Brain microvascular endothelial cell (primary cell): ENCODE results near the gene LHX6.

Source experiments
- DNase-seq: peaks from one replicate; pipeline ENCODE4 v3.0.0-alpha.2; 2020
- H3K27ac ChIP-seq: fragments of 250-450 bp; sonication (Bioruptor Pico); 2 replicates; pipeline ENCODE4 v1.5.1; 2020; ENCODE audit warnings: mild to moderate bottlenecking, moderate library complexity
- H3K27me3 ChIP-seq: fragments of 250-450 bp; sonication (Bioruptor Pico); replicated peaks from 2 replicates; pipeline ENCODE4 v1.5.1; 2020; ENCODE audit warnings: mild to moderate bottlenecking
- H3K36me3 ChIP-seq: fragments of 250-450 bp; sonication (Bioruptor Pico); replicated peaks from 2 replicates; pipeline ENCODE4 v1.5.1; 2020; ENCODE audit warnings: mild to moderate bottlenecking
- H3K4me3 ChIP-seq: 2 replicates; pipeline ENCODE4 v1.5.1; 2011; ENCODE audit warnings: low read depth, mild to moderate bottlenecking, control low read depth, low read length, moderate library complexity
- CTCF ChIP-seq: IDR thresholded peaks from 2 replicates; pipeline ENCODE4 v1.5.1; 2011; ENCODE audit warnings: low read depth, mild to moderate bottlenecking, moderate library complexity, low read length, control low read depth, inconsistent platforms; ENCODE audit errors: missing control alignments
- in situ Hi-C: cut with HindIII; loops from 2 replicates; pipeline ENCODE4 v1.10.0; 2017; ENCODE audit warnings: low sequenced_read_pairs, low pct_ligation_motif_present

The LHX6 gene

GRCh38 chr9:122265149-122265915 lies 36.6 kb upstream of the LHX6 start:
- peak overlapping the region; percentile 98 for H3K27ac ChIP-seq
- TF ChIP-seq CTCF = no peak
- peak overlapping the region; percentile 92 for H3K4me3 ChIP-seq
- no peaks in the 10 kb centered on the region for H3K27me3 ChIP-seq
- H3K36me3 ChIP-seq = peaks cover 3% of the 10 kb centered on the region
- no peak for DNase-seq
- in situ Hi-C loops = no loop called here

- in situ Hi-C loops = no loop called here
- no peak for TF ChIP-seq CTCF
- Histone ChIP-seq H3K27ac (peak within 1 kb of the TSS; percentile 98), H3K36me3 (peaks cover 11% of the 10 kb centered on the region), H3K4me3 (peak within 1 kb of the TSS; percentile 92), H3K27me3 (no peaks in the 10 kb centered on the region)
- DNase-seq = peak; percentile 89
These were observed 35.8 kb upstream of the LHX6 start, which contains the start of the genes MRRF and RBM18 for GRCh38 chr9:122264360-122265148. Gene MRRF (plus strand): TSS chr9:122264882. CDS start chr9:122270892, 6,010 bp downstream. Gene RBM18 (minus strand): TSS chr9:122264840. CDS start chr9:122261492, 3,348 bp downstream.

GRCh38 chr9:122263699-122264349 lies 35.1 kb upstream of the LHX6 start:
- DNase-seq = no peak
- peaks cover 18% of the 10 kb centered on the region for H3K36me3 ChIP-seq
- H3K27ac ChIP-seq = peak overlapping the region; percentile 98
- TF ChIP-seq CTCF = no peak
- peak overlapping the region; percentile 92 for H3K4me3 ChIP-seq
- in situ Hi-C loops = no loop called here
- H3K27me3 ChIP-seq = no peaks in the 10 kb centered on the region

GRCh38 chr9:122262073-122262472 lies 33.3 kb upstream of the LHX6 start:
- Histone ChIP-seq H3K27ac (no peak overlapping the region), H3K4me3 (no peak overlapping the region), H3K36me3 (peaks cover 26% of the 10 kb centered on the region), H3K27me3 (no peaks in the 10 kb centered on the region)
- no peak for TF ChIP-seq CTCF
- in situ Hi-C loops = no loop called here
- DNase-seq = no peak

GRCh38 chr9:122261469-122261881 lies 32.7 kb upstream of the LHX6 start:
- in situ Hi-C loops = no loop called here
- DNase-seq = peak; percentile 64
- TF ChIP-seq CTCF = no peak
- H3K27ac ChIP-seq = no peak overlapping the region
- no peaks in the 10 kb centered on the region for H3K27me3 ChIP-seq
- no peak overlapping the region for H3K4me3 ChIP-seq
- peaks cover 26% of the 10 kb centered on the region for H3K36me3 ChIP-seq
